Ectodermal cell (in vitro differentiated cells): Measurements from ENCODE around the gene UBAC1.

ENCODE experiments used
- H3K27ac ChIP-seq: 2 replicates; pipeline ENCODE4 v1.7.0; 2013; ENCODE audit warnings: mild to moderate bottlenecking, low read depth, low read length; ENCODE audit not compliant: insufficient read depth, poor library complexity, severe bottlenecking
- H3K27me3 ChIP-seq: 2 replicates; pipeline ENCODE4 v1.7.0; 2013; ENCODE audit warnings: mild to moderate bottlenecking, low read length; ENCODE audit not compliant: insufficient read depth, control insufficient read depth, poor library complexity, severe bottlenecking
- H3K36me3 ChIP-seq: one replicate; pipeline ENCODE4 v1.7.0; 2013; ENCODE audit warnings: low read length; ENCODE audit not compliant: control insufficient read depth, insufficient read depth
- H3K4me1 ChIP-seq: one replicate; pipeline ENCODE4 v1.7.0; 2013; ENCODE audit warnings: low read length; ENCODE audit not compliant: control insufficient read depth, insufficient read depth
- H3K4me3 ChIP-seq: 2 replicates; pipeline ENCODE4 v1.7.0; 2013; ENCODE audit warnings: low read depth, low read length, control low read depth; ENCODE audit not compliant: insufficient read depth
- H3K9me3 ChIP-seq: 2 replicates; pipeline ENCODE4 v1.7.0; 2013; ENCODE audit warnings: mild to moderate bottlenecking, low read length, moderate library complexity; ENCODE audit not compliant: control insufficient read depth
- WGBS, 2 experiments: methylation state at CpG; one replicate each; pipeline ENCODE4 v1.1.7; 2013; ENCODE audit warnings: missing lambda C conversion rate in 2 of 2; 5-methylcytosine and 5-hydroxymethylcytosine counted together

UBAC1 gene

GRCh38 chr9:136004219-136004618 is 43.0 kb upstream of the UBAC1 start:
- H3K4me1 ChIP-seq = peaks cover 50% of the 10 kb centered on the region
- WGBS, 2 experiments = 45 to 53% methylated on average over 8 to 9 of the region's 9 CpGs

GRCh38 chr9:136003411-136004218 is 42.4 kb upstream of the UBAC1 start:
- Histone ChIP-seq H3K4me3 (no peak overlapping the region), H3K4me1 (peaks cover 48% of the 10 kb centered on the region), H3K36me3 (no peaks in the 10 kb centered on the region), H3K27me3 (no peaks in the 10 kb centered on the region), H3K27ac (no peak overlapping the region), H3K9me3 (no peaks in the 10 kb centered on the region)
- 84 to 87% methylated on average over 15 of the region's 15 CpGs for WGBS, 2 experiments

More at GRCh38 chr9:136004219-136004618, 43.0 kb upstream of the UBAC1 start:
- Histone ChIP-seq H3K27me3 (no peaks in the 10 kb centered on the region), H3K27ac (peak overlapping the region; percentile 76), H3K9me3 (no peaks in the 10 kb centered on the region), H3K36me3 (no peaks in the 10 kb centered on the region), H3K4me3 (no peak overlapping the region)

- 62 to 64% methylated on average over 10 of the region's 10 CpGs for WGBS, 2 experiments
- Histone ChIP-seq H3K27me3 (no peaks in the 10 kb centered on the region), H3K4me3 (no peak overlapping the region), H3K36me3 (no peaks in the 10 kb centered on the region), H3K27ac (no peak overlapping the region), H3K9me3 (no peaks in the 10 kb centered on the region), H3K4me1 (peaks cover 42% of the 10 kb centered on the region)
Observed at GRCh38 chr9:136002881-136003280, 41.7 kb upstream of the UBAC1 start.

- no peak overlapping the region for H3K27ac ChIP-seq
- 97 to 99% methylated on average over 11 of the region's 11 CpGs for WGBS, 2 experiments
- H3K9me3 ChIP-seq = no peaks in the 10 kb centered on the region
- H3K36me3 ChIP-seq = no peaks in the 10 kb centered on the region
- H3K27me3 ChIP-seq = no peaks in the 10 kb centered on the region
- no peak overlapping the region for H3K4me3 ChIP-seq
- H3K4me1 ChIP-seq = peaks cover 35% of the 10 kb centered on the region
Observed at GRCh38 chr9:136002215-136002614, 41.0 kb upstream of the UBAC1 start.

- H3K36me3 ChIP-seq = no peaks in the 10 kb centered on the region
- WGBS, 2 experiments = 49 to 52% methylated on average over 17 to 18 of the region's 18 CpGs
- H3K4me3 ChIP-seq = no peak overlapping the region
- H3K27me3 ChIP-seq = no peaks in the 10 kb centered on the region
- peaks cover 32% of the 10 kb centered on the region for H3K4me1 ChIP-seq
- no peaks in the 10 kb centered on the region for H3K9me3 ChIP-seq
- no peak overlapping the region for H3K27ac ChIP-seq
Observed at GRCh38 chr9:136001231-136001630, 40.1 kb upstream of the UBAC1 start.

- H3K4me1 ChIP-seq = peaks cover 26% of the 10 kb centered on the region
- WGBS, 2 experiments = 89 to 91% methylated on average over 16 of the region's 16 CpGs
Observed at GRCh38 chr9:135998410-135999071, 37.4 kb upstream of the UBAC1 start.

GRCh38 chr9:135998016-135998380 is 36.8 kb upstream of the UBAC1 start:
- no peaks in the 10 kb centered on the region for H3K9me3 ChIP-seq
- H3K36me3 ChIP-seq = no peaks in the 10 kb centered on the region
- H3K27me3 ChIP-seq = no peaks in the 10 kb centered on the region
- H3K27ac ChIP-seq = no peak overlapping the region
- WGBS, 2 experiments = 81% methylated on average over 10 of the region's 10 CpGs
- H3K4me3 ChIP-seq = no peak overlapping the region
- peaks cover 25% of the 10 kb centered on the region for H3K4me1 ChIP-seq

More at GRCh38 chr9:135998410-135999071, 37.4 kb upstream of the UBAC1 start:
- no peak overlapping the region for H3K27ac ChIP-seq
- no peaks in the 10 kb centered on the region for H3K27me3 ChIP-seq
- no peaks in the 10 kb centered on the region for H3K36me3 ChIP-seq
- H3K4me3 ChIP-seq = no peak overlapping the region
- H3K9me3 ChIP-seq = no peaks in the 10 kb centered on the region

- H3K27ac ChIP-seq = no peak overlapping the region
- H3K36me3 ChIP-seq = no peaks in the 10 kb centered on the region
- H3K4me3 ChIP-seq = no peak overlapping the region
- 91 to 93% methylated on average over 34 of the region's 34 CpGs for WGBS, 2 experiments
- H3K9me3 ChIP-seq = no peaks in the 10 kb centered on the region
- H3K27me3 ChIP-seq = no peaks in the 10 kb centered on the region
- peaks cover 25% of the 10 kb centered on the region for H3K4me1 ChIP-seq
Observed at GRCh38 chr9:135997090-135998015, 36.2 kb upstream of the UBAC1 start.

- H3K4me1 ChIP-seq = peaks cover 28% of the 10 kb centered on the region
- H3K27me3 ChIP-seq = no peaks in the 10 kb centered on the region
- H3K27ac ChIP-seq = no peak overlapping the region
- 92 to 94% methylated on average over 21 of the region's 21 CpGs for WGBS, 2 experiments
- no peak overlapping the region for H3K4me3 ChIP-seq
- no peaks in the 10 kb centered on the region for H3K9me3 ChIP-seq
- H3K36me3 ChIP-seq = no peaks in the 10 kb centered on the region
Observed at GRCh38 chr9:135995816-135996215, 34.6 kb upstream of the UBAC1 start.
